T1000 (cell line): ENCODE data around the gene GPR152.

ENCODE experiments used
- DNase-seq: peaks from one replicate; lab custom pipeline; 2025; ENCODE audit warnings: mixed read lengths; lab: John Stamatoyannopoulos, UW

GPR152 gene

DNA sequence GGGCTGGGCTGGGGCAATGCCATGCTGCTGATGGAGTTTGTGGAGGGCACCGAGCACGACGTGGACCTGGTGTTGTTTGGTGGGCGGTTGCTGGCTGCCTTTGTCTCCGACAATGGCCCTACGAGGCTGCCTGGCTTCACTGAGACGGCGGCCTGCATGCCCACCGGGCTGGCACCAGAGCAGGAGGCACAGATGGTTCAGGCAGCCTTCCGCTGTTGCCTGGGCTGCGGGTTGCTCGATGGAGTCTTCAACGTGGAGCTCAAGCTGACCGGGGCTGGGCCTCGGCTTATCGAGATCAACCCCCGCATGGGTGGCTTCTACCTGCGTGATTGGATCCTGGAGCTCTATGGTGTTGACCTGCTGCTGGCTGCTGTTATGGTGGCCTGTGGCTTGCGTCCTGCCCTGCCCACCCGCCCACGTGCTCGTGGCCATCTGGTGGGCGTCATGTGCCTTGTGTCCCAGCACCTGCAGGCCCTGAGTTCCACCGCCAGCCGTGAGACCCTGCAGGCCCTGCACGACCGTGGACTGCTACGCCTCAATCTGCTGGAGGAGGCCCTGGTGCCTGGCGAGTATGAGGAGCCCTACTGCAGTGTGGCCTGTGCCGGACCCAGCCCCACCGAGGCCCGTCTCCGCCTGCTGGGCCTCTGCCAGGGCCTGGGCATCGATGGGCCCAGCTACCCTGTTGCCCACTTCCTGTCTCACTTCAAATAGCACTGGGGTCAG is 28.5 kb downstream of the GPR152 start:
- no peak for DNase-seq

DNA sequence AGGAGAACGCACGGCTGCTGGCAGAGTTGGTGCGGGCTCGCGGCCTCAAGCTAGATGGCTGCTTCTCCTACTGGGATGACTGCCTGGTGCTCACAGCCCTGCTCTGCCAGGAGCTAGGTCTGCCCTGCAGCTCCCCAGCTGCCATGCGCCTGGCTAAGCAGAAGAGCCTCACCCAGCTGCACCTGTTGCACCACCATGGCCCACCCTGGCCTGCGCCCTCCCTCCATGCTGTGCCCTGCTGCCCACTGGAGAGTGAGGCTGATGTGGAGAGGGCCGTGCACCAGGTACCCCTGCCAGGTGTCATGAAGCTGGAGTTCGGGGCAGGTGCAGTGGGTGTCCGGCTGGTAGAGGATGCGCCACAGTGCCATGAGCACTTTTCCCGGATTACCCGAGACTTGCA is 29.1 kb downstream of the GPR152 start:
- DNase-seq, result no peak

DNA sequence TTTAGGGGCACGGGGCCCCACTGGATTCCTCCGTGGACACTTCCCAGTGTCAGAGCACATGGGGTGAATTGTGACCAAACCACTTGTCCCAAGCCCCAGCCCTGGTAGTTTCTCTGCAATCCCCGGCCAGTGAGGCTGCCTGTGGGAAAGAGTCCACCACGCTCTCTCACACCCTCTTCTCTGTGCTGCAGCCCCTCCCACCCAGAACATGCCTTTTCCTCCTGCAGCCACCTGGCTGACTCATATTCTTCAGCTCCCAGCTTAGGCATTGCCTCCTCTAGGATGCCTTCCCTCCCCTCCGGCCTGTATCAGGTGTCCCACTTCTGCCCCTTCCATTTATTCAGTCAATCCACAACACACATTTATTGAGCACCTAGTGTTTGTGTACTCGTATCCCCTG is 29.6 kb downstream of the GPR152 start:
- no peak for DNase-seq

DNA sequence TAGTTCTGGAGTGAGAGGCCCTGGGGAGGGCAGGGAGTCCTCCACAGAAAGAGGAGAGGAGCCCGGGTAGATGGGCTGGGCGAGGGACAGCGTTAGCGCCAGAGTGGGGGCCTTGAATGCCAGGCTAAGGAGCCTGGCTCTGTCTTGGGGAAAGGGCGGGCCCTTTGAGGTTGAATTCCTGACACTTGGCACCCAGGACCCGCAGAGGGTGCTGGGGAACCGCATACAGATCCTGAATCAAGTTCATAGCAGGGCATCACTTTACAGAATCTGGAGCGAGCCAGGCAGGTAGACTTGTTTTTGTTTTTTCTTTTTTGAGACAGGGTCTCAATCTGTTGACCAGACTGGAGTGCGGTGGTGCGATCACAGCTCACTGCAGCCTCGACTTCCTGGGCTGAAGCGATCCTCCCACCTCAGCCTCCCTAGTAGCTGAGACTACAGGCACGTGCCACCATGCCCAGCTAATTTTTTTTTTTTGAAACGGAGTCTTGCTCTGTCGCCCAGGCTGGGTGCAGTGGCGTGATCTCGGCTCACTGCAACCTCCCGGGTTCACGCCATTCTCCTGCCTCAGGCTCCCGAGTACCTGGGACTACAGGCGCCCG is 31.0 kb downstream of the GPR152 start:
- no peak for DNase-seq

DNA sequence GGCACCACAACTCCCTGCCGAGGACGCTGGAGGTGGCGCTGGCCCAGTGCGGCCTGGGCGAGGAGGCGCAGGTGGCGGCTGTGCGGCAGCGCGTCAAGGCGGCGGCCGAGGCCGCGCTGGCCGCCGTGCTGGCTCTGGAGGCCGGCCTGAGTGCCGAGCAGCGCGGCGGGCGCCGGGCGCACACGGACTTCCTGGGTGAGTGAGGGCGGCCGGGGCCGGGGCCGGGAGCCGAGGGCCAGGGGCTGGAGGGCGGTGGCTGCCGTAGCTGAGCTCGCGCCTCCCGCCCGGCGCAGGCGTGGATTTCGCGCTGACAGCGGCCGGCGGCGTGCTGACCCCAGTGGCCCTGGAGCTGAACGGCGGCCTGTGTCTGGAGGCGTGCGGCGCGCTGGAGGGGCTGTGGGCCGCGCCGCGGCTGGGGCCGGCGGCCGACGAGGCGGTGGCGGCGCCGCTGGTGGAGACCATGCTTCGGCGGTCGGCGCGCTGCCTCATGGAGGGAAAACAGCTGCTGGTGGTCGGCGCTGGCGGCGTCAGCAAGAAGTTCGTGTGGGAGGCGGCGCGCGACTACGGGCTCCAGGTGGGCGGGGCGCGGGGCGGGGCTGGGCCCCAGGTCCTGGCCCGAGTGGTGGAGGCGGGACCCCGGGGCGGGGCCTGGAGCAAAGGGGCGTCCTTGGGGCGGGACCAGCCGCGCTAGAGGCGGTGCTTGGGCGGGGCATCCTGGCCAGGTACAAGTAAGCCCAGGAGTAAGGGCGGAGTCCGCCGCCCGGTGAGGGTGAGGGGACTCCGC is 31.7 kb downstream of the GPR152 start:
- peak; percentile 91 for DNase-seq

DNA sequence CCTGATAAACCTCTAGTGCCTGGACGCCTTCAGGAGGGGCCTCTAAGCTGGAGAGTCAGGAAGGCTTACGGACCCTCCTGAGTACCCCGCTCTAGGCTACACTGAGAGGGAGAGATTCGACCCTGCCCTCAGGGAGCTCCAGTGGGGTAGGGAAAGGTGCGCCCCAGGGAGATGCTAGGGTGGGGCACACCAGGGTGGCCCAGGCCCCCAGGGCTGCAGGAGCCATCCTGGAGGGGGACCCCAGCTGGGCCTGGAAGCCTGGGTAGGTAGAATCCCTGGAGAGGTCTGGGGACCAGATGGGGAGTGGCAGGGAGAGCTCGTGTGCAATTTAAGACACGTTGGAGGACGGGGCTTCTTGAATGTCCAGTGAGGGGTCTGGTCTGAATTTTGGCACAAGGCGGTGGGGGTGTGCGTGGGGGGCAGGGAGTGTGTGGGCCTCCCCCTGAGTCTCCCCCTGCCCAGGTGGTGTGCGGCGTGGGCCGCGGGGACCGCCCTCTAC is 32.3 kb downstream of the GPR152 start:
- DNase-seq, result no peak

DNA sequence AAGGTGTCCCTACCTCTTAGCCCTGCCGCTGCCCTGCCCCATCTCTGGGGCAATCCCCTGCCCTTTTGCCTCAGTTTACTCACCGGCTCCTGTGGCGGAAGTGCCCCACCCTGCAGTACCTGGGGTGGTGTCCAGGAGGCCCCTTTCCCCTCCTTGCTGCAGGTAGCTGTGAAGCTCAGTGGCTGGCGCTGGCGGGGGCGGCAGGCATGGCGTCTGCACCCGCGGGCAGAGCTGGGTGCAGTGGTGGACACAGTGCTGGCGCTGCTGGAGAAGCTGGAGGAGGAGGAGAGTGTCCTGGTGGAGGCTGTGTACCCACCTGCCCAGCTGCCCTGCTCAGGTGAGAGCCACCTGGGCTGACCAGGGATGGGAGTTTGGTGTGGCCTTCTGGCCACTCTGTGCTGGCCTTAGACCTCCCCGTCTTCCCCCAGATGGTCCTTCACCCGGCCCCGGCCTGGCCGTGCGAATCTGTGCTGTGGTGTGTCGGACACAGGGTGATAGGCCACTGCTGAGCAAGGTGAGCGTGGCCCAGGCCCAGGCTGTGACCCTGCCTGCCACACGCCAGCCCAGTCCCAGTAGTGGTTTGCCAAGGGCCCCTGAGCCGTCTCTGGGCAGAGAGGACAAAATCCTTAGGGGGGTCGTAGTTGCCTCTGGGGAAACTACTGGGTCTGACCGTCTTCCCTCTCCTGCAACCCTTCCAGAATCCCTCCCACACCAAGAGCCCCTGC is 33.0 kb downstream of the GPR152 start:
- DNase-seq, result no peak

DNA sequence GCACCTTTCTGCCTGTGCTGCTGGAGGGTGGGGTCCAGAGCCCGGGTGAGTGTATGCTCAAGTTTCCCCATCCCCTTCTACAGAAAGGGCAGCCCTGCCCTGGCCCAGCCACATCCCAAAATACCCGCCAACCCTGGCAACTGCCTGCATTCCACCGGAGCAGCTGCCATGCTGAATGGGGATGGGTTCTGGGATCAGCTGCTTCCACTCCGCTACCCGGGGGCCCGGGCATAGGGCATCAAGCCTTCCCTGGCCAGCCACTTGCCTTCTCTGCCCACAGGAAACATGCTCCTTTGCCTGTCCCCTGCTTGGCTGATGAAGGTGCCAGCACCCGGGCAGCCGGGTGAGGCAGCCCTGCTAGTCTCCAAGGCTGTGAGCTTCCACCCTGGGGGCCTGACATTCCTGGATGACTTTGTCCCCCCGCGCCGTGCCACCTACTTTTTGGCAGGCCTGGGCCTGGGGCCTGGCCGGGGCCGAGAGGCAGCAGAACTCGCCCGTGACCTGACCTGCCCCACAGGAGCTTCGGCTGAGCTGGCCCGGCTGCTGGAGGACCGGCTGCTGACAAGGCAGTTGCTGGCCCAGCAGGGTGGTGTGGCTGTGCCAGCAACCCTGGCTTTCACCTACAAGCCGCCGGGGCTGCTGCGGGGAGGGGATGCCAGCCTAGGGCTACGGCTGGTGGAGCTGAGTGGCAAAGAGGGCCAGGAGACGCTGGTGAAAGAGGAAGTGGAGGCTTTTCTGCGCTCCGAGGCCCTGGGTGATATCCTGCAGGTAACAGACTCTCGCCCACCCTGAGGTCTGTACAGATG is 33.9 kb downstream of the GPR152 start:
- no peak for DNase-seq

DNA sequence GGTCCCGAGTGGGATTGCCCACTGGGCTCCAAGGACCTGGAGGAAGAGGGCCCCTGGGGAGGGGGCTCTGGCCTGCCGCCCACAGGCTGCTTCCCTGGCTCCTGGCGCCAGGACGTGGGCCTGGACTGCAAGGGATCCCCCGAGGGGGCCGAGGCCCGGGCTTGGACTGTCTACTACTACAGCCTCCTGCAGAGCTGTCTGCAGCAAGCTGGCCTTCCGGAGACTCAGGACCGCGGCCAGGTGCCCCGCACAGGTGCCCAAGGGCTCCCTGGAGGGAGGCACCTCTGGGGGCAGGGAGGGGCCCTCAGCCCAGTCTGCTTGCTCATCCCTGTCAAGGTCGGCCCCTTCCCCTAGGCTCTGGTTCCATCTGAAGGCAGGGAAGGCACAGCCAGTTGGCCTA is 35.1 kb downstream of the GPR152 start:
- no peak for DNase-seq

DNA sequence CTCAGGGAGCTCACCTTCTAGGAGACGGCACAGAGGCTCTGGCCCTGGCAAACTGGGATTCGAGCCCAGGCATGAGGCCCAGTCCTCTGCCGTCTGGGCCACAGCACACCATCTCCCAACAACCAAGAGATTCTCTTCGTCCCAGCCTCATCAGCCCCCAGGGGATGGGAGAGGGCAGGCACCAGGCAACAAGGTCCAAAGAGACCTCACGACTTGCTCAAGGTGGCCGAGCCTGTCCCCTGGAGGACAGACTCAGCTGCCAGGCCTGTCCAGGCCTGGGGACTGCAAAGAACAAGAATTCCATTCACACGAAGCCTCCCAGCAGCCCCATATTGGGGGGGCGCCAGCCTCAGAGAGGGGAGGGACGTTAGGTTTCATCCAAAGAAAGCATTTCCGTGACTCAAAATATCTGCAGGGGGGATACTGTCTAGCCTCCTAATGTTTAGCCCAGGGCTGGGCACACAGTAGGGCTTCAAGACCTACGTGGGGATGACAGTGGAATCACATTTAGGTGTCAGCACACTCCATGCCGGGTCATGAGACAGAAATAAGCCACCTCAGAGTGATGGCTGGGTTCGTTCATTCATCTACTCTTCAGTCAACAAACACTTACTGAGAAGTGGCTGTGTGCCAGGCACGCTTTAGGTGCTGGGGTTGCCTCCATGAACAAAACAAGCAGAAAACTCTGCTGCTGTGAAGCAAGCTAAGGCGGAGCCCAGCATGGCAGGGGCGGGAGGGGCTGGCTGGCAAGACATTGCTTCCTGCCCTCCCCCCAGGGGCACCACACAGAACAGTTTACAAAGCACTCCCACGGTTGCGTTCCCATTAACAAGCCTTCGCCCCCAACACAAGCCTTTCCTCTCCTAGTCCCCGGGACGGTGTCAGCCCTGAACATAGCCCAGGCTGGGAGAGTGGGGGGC is 35.9 kb downstream of the GPR152 start:
- DNase-seq, result no peak

DNA sequence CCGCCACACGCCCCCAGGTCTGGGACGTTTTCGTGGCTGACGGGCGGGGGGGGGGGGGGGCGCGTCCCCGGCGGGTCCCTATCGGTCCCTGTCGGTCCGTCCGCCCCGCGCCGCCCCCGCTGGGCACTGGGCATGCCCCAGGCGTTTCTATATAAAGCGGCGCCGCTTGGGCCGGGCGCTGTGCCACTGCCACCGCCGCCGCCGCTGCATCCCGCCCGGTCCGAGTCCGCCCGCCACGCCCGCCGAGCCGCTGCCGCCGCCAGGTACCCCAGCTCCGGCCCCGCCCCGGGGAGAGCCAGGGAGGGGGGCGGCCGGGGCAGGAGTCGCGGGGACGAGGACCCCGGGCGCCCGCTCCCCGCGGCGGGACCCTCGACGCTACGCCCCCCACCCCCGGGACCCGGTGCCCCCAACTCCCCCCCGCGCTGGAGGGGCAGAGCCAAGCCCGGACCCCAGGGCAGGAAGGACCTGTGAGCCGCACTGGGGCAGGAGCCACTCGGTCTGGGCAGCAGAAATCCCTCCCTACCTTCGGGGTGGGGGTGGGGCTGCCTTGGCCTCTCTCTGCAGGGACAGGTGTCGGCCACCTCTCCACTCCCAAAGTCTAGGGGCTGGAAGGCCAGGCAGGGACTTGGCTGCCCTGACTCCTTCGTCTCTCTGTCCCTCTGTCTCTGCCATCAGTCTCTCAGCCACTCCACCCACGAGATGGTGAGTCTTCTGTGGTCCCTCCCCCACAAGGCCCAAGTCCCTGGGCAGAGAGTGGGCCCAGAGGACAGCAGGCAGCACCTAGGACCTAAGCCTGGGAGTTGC is 36.8 kb downstream of the GPR152 start, which contains the start of gene CARNS1:
CARNS1 (plus strand) TSS at position 178 of the 804 bp plus-strand sequence; CDS start at position 700, 522 bp downstream.
- DNase-seq, result no peak

DNA sequence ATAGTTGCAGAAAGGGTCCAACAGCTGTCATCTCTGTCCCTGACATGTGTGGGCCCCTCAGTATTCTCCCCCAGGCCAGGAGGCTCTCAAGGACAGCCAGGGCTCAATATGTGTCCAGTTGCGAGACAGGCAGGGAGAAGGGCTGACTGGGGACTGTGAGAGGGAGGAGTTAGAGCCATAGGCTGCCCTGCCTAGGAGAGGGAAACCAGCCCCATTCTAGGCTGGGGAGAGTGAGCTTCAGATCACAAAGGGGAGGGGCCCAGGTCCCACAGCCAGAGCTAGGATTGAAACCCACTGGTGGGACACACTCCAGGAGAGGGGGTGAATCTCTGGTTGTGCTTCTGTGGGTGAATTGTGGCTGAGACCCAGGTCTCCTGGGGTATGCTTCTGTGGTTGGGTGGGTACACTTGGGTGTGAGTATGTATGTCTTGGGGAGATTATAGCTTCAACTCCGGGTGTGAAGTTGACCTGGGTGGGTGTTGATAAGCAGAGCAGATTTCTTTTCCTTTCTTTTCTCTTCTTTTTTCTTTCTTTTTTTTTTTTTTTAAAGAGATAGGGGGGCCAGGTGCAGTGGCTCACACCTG is 39.2 kb downstream of the GPR152 start:
- no peak for DNase-seq

DNA sequence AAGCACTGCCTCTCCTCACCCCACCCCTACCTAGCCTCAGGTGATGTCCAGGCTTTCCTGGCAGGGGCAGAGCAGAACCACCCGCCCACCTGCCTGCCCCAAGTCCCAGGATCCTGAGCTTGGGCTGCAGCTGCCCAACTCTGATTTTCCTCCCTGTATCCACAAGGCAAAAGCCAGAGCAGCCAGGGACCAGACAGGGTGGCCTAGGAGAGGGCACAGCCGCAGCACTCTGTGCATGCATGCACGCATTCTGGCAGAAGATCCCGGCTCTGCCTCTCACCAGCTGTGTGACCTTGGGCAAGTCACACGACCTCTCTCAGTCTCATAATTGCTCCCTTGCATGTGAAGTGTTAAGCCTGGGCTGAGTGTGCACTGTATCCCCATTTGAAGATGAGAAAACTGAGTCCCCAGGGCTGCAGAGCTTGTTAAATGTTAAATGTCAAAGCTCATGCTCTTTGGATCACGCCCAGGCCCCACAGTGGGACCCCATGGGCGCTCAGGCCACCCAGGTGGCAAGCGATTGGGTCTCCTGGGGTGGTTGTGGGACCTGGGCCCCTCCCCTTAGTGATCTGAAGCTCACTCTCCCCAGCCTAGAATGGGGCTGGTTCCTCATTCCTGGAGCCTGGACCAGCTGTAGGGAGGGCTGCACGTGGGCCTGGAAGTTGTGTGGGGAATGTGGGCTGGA is 39.9 kb downstream of the GPR152 start:
- DNase-seq, result no peak

DNA sequence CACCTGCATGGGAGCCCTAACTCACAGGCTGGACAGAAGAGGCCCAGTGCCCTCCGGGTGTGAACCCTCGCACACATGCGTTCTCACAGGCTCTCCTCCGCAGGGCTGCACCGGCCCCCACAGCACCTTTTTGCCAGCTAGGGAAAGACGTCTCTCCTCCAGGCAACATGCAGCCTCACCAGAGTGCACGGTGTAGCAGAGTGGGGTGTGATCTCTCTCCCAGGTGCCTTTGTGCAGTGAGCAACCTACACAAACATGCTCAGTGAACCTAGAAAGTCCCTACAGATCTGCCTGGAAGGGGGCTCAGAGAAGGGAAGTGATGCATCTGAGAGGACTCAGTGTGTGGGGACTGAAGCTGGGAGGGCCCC is 40.8 kb downstream of the GPR152 start:
- DNase-seq, result no peak

DNA sequence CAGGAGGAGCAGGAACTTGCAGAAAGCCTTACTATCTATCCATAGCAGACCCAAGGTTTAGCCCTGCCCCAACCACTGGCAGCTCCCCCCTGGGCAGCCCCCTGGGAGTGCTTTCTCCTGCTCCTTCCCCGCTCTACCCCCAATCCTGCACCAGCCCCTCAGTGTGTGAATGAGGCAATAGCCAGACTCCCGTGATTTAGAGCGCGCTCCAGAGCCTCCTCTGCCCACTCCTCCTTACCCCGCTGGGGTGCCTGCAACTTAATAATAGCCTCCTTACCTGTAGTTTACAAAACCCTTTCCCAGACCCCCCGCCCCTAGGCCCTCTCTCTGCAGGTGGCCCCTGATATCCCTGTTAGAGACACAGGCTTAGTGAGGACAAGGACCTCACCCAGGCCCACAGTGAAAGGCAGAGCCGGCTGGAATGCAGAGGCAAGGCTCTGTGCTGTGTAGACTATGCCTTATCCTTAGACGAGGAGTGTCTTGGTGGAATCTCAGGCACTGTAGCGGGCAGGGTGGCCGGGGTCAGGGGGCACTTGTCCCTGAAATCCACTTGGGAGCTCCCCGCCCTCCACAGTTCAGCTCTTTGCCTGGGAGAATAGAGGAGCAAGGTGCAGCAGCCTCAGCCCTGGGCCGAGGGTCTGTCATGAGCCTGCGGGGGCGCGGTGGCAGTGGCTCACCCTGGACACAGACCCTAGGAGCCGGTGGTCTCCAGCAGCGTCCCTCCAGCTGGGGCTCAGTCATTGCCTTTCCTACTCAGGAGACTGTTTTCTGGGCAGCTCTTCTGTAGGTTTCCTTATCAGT is 41.3 kb downstream of the GPR152 start:
- no peak for DNase-seq

DNA sequence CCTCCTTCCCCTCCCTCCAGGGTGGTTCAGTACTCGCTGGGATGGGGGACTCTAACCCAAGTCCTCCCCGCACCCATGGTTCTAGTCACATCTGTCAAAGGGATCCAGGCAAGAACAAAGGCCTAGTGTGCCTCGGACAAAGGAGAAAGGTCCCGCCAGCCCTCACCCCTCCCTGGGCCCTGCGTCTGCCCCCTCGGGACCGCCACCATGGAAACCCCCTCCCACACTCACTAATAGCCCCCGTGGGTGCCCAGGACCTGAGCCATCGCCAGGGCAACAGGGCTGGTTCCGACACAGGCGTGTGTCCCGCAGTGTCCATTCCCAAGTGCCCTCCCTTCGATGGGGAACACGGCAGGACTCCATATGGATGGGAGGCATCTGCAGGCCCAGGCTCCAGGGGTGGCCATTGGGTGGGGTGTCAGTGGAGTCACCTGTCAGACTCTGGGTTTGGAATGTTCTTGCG is 42.1 kb downstream of the GPR152 start:
- no peak for DNase-seq

DNA sequence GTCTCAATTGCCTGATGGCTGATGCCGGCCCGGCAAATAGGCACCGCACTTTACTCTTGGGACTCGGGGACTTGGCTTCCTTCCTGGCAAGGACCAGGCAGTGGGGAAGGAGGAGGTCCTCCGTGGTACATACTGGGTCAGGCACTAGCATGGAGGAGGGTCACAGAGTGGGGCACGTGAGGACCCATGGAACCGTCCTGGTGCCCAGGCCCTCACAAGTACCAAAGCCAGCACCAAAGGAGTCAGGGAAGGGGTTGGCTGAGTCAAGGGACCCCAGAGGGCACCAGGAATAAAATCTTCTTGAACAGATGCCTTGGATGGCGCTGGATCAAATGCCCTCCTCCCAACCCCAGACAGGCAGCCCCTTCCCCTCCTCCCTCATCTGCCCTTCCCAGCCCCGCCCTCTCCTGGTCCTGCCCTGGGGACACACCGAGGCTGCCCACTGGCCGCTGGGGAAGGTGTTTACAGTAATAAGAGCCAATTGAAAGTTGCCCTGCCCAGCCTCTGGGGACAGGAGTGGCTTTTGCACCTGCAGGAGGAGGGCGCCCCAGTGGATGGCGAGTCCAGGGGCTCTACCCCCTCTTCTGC is 42.7 kb downstream of the GPR152 start:
- DNase-seq, result no peak
